Thyroid gland (tissue), 4 donors: ENCODE data around the gene FCHO1.

Source experiments
- POLR2A ChIP-seq, 2 donors: fragments of 450-650 bp; IDR thresholded peaks; one replicate each; pipeline ENCODE4 v1.6.1; 2017; ENCODE audit warnings: antibody characterized with exemption in 2 of 2, mild to moderate bottlenecking in 2 of 2, moderate library complexity in 1 of 2
- TF ChIP-seq, protein P1 (sequence below), 6 experiments: fragments of 200-600 bp in 3 of 6; fragments of 450-650 bp in 3 of 6; sonication (generic) in 3 of 6; IDR thresholded peaks; one replicate each; pipeline ENCODE4 v1.5.1; 2016 to 2019; ENCODE audit warnings: antibody characterized with exemption in 6 of 6, mild to moderate bottlenecking in 2 of 6, inconsistent platforms in 1 of 6, moderate library complexity in 1 of 6

DNA sequence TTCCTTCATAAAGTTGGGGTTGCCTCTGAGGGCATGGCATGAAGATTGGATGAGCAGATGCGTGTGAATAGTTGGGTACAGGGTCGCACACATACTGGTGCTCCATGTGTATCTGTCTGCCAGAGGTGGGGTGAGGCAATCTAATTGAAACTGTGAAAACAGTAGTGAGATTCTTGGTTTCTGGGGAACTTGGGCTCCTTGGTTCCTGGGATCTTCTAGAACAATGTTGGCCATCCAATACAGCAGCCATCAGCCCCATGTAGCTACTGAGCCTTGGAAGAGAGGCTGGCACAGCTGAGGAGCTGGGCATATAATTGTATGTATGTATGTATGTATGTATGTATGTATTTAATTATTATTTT is 616 bp downstream of the FCHO1 start:
- TF ChIP-seq, protein P1, sequence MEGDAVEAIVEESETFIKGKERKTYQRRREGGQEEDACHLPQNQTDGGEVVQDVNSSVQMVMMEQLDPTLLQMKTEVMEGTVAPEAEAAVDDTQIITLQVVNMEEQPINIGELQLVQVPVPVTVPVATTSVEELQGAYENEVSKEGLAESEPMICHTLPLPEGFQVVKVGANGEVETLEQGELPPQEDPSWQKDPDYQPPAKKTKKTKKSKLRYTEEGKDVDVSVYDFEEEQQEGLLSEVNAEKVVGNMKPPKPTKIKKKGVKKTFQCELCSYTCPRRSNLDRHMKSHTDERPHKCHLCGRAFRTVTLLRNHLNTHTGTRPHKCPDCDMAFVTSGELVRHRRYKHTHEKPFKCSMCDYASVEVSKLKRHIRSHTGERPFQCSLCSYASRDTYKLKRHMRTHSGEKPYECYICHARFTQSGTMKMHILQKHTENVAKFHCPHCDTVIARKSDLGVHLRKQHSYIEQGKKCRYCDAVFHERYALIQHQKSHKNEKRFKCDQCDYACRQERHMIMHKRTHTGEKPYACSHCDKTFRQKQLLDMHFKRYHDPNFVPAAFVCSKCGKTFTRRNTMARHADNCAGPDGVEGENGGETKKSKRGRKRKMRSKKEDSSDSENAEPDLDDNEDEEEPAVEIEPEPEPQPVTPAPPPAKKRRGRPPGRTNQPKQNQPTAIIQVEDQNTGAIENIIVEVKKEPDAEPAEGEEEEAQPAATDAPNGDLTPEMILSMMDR (IDR thresholded peaks at IDR 0.05): no peak
- no peak for TF ChIP-seq POLR2A (IDR thresholded peaks at IDR 0.05)
